Uterus (tissue), 4 donors: ENCODE data around the gene OTOP1. TPM values are rescaled to one million over a fixed set of nuclear protein-coding genes. Genes with fewer than 3 reads are reported as not detected.

Source experiments
- DNase-seq, 2 donors: peaks; one replicate each; pipeline ENCODE4 v3.0.0-alpha.2; 2019 to 2020
- H3K27ac ChIP-seq, 2 donors: fragments of 200-600 bp; sonication (generic); 1 replicate in 1 of 2; 2 replicates in 1 of 2; pipeline ENCODE4 v1.5.1; 2016 to 2018
- H3K27me3 ChIP-seq, 2 donors: fragments of 200-600 bp; sonication (generic); one replicate each; pipeline ENCODE4 v1.5.1; 2018 to 2019; ENCODE audit warnings: control low read depth in 1 of 2
- H3K36me3 ChIP-seq, 2 donors: fragments of 200-600 bp; sonication (generic); one replicate each; pipeline ENCODE4 v1.5.1; 2019; ENCODE audit warnings: control low read depth in 1 of 2
- H3K4me1 ChIP-seq, 2 donors: fragments of 200-600 bp; sonication (generic); one replicate each; pipeline ENCODE4 v1.5.1; 2018 to 2019; ENCODE audit warnings: control low read depth in 1 of 2
- H3K4me3 ChIP-seq, 2 donors: fragments of 200-600 bp; sonication (generic); 1 replicate in 1 of 2; 2 replicates in 1 of 2; pipeline ENCODE4 v1.5.1; 2018 to 2019; ENCODE audit warnings: mild to moderate bottlenecking in 1 of 2
- H3K9me3 ChIP-seq, 2 donors: fragments of 200-600 bp; sonication (generic); one replicate each; pipeline ENCODE4 v1.5.1; 2019; ENCODE audit warnings: control low read depth in 1 of 2
- POLR2A ChIP-seq, 2 donors: fragments of 450-650 bp; IDR thresholded peaks; one replicate each; pipeline ENCODE4 v1.6.1; 2016; ENCODE audit warnings: antibody characterized with exemption in 2 of 2, mild to moderate bottlenecking in 1 of 2, moderate library complexity in 1 of 2
- intact Hi-C: fragments of 100-400 bp; cut with DNase I; formaldehyde crosslinking; loops from one replicate; pipeline ENCODE4 v1.15.1; 2023; ENCODE audit warnings: low total_unique reads
- total RNA-seq, 4 donors: library from RNA; depleted of rRNA in 3 of 4; stranded (reverse); fragments of >200 nt in 3 of 4; gene quantifications; one replicate each; pipeline versions ENCODE4 v1.1.0 to v1.2.4, GENCODE V29; 2014 to 2023
- TF ChIP-seq, protein P1 (sequence below), 4 experiments: fragments of 200-600 bp in 2 of 4; fragments of 450-650 bp in 2 of 4; sonication (generic) in 2 of 4; IDR thresholded peaks; one replicate each; pipeline ENCODE4 v1.5.1; 2016 to 2019; ENCODE audit warnings: antibody characterized with exemption in 4 of 4, mild to moderate bottlenecking in 2 of 4, moderate library complexity in 1 of 4
- donor health status: DM: yes; HTN: yes; CAD: no.

The OTOP1 gene
- total RNA-seq, 4 donors from 2014 or later, result not detected

DNA sequence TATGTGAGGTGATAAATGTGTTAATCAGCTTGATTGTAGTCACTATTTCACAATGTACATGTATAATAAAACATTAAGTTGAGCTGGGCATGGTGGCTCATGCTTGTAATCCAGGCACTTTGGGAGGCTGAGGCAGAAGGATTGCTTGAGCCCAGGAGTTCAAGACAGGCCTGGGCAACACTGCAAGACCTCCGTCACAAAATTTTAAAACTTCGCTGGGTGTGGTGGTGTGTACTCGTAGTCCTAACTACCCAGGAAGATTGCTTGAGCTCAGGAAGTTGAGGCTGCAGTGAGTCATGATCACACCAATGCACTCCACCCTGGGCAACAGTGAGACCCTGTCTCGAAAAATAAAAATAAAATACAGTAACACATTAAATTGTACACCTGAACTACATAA is 43.1 kb upstream of the OTOP1 start:
- DNase-seq, result no peak
- Histone ChIP-seq H3K36me3 (no peaks in the 10 kb centered on the region), H3K4me3 (no peak overlapping the region), H3K4me1 (no peaks in the 10 kb centered on the region), H3K27me3 (no peaks in the 10 kb centered on the region), H3K9me3 (no peaks in the 10 kb centered on the region), H3K27ac (no peak overlapping the region)
- TF ChIP-seq, protein P1, sequence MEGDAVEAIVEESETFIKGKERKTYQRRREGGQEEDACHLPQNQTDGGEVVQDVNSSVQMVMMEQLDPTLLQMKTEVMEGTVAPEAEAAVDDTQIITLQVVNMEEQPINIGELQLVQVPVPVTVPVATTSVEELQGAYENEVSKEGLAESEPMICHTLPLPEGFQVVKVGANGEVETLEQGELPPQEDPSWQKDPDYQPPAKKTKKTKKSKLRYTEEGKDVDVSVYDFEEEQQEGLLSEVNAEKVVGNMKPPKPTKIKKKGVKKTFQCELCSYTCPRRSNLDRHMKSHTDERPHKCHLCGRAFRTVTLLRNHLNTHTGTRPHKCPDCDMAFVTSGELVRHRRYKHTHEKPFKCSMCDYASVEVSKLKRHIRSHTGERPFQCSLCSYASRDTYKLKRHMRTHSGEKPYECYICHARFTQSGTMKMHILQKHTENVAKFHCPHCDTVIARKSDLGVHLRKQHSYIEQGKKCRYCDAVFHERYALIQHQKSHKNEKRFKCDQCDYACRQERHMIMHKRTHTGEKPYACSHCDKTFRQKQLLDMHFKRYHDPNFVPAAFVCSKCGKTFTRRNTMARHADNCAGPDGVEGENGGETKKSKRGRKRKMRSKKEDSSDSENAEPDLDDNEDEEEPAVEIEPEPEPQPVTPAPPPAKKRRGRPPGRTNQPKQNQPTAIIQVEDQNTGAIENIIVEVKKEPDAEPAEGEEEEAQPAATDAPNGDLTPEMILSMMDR (IDR thresholded peaks at IDR 0.05), result no peak
- no peak for TF ChIP-seq POLR2A (IDR thresholded peaks at IDR 0.05)
- intact Hi-C loops, result no loop called here

GRCh38 chr4:4269331-4269731 is 42.6 kb upstream of the OTOP1 start:
- intact Hi-C loops, result no loop called here
- TF ChIP-seq, protein P1 (IDR thresholded peaks at IDR 0.05), result no peak
- no peak for TF ChIP-seq POLR2A (IDR thresholded peaks at IDR 0.05)
- no peaks in the 10 kb centered on the region for H3K36me3 ChIP-seq
- no peaks in the 10 kb centered on the region for H3K27me3 ChIP-seq
- H3K9me3 ChIP-seq, result no peaks in the 10 kb centered on the region
- H3K4me3 ChIP-seq, result no peak overlapping the region
- no peak for DNase-seq
- no peaks in the 10 kb centered on the region for H3K4me1 ChIP-seq
- no peak overlapping the region for H3K27ac ChIP-seq

DNA sequence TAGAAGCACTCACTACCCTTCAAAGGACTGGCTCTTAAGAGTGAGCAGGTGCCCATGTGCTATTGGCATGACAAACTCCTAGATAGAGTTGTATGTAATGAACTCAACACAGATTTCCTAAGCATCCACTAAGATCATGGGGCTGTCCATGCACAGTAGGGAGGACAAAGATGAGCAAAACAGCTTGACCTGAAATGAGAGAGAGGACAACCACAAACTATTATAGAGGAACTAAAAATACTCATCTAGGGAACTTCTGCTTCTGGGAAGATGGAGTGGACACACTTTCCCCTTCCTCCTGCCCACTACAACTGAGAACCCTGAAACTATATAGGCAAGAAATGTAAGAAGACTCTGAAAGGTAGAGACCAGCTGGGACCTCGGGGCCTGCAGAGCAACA is 42.0 kb upstream of the OTOP1 start:
- Histone ChIP-seq H3K36me3 (no peaks in the 10 kb centered on the region), H3K27me3 (no peaks in the 10 kb centered on the region), H3K4me1 (no peaks in the 10 kb centered on the region), H3K27ac (no peak overlapping the region), H3K4me3 (no peak overlapping the region), H3K9me3 (no peaks in the 10 kb centered on the region)
- DNase-seq, result no peak
- no peak for TF ChIP-seq POLR2A (IDR thresholded peaks at IDR 0.05)
- TF ChIP-seq, protein P1 (IDR thresholded peaks at IDR 0.05), result no peak
- intact Hi-C loops, result no loop called here

DNA sequence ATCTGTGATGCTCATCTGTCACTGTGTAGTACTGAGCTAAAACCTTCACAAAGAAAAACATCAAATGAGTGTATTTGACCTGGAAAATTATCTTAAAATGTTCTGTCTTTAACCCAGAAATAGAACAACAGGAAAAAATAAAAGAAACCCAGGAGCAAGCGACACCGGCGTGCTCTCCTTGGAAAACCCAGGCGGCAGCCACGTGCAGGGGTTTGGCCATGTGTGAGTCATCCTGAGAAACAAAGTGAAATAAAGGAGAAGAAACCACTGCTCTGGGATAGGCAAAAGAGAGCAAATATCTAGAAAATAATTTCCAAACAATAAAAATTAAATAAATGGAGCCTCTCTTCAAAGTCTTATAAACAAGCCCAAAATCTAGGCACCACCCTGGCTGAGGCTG is 41.3 kb upstream of the OTOP1 start:
- no peak for TF ChIP-seq POLR2A (IDR thresholded peaks at IDR 0.05)
- TF ChIP-seq, protein P1 (IDR thresholded peaks at IDR 0.05), result no peak
- Histone ChIP-seq H3K4me3 (no peak overlapping the region), H3K27ac (no peak overlapping the region), H3K4me1 (no peaks in the 10 kb centered on the region), H3K36me3 (no peaks in the 10 kb centered on the region), H3K9me3 (no peaks in the 10 kb centered on the region), H3K27me3 (no peaks in the 10 kb centered on the region)
- no peak for DNase-seq
- intact Hi-C loops, result no loop called here

GRCh38 chr4:4260185-4260751 is 33.5 kb upstream of the OTOP1 start:
- intact Hi-C loops, result no loop called here
- Histone ChIP-seq H3K4me3 (no peak overlapping the region), H3K4me1 (no peaks in the 10 kb centered on the region), H3K36me3 (no peaks in the 10 kb centered on the region), H3K27me3 (no peaks in the 10 kb centered on the region), H3K27ac (no peak overlapping the region), H3K9me3 (no peaks in the 10 kb centered on the region)
- DNase-seq, result no peak
- TF ChIP-seq, protein P1 (IDR thresholded peaks at IDR 0.05), result peak in 2 of 4 experiments; percentile 8 to 27
- no peak for TF ChIP-seq POLR2A (IDR thresholded peaks at IDR 0.05)
